Hematopoietic multipotent progenitor cell treated with erythropoietin and hydrocortisone succinate and interleukin-3 and kit ligand, for 4 days (in vitro differentiated cells): Measurements from ENCODE around the gene KIAA2012.
"Not testable (repeated sequence)": the region's sequence is repeated elsewhere in the genome, so short reads cannot be mapped to it uniquely, and the experiment has no call there.

Source experiments
- DNase-seq: peaks from one replicate; pipeline ENCODE4 v3.0.0-alpha.2; 2015

KIAA2012 gene

GRCh38 chr2:202118168-202118567, 45.1 kb downstream of the KIAA2012 start:
- no peak for DNase-seq

- no peak for DNase-seq
These were observed 47.8 kb downstream of the KIAA2012 start for GRCh38 chr2:202120828-202121227.

- peak; percentile 78 for DNase-seq
These were observed 48.6 kb downstream of the KIAA2012 start for GRCh38 chr2:202121532-202122162.

GRCh38 chr2:202122163-202122540, 49.1 kb downstream of the KIAA2012 start:
- DNase-seq = no peak

- DNase-seq = no peak
These were observed 50.1 kb downstream of the KIAA2012 start for GRCh38 chr2:202122980-202123720.

GRCh38 chr2:202124286-202124685, 51.2 kb downstream of the KIAA2012 start:
- no peak for DNase-seq

GRCh38 chr2:202127687-202128331, 54.8 kb downstream of the KIAA2012 start:
- no peak for DNase-seq

GRCh38 chr2:202129841-202130240, 56.8 kb downstream of the KIAA2012 start:
- no peak for DNase-seq

GRCh38 chr2:202133200-202133908, 60.3 kb downstream of the KIAA2012 start:
- DNase-seq = no peak

- no peak for DNase-seq
These were observed 60.8 kb downstream of the KIAA2012 start for GRCh38 chr2:202133909-202134265.

GRCh38 chr2:202135091-202135874, 62.2 kb downstream of the KIAA2012 start:
- no peak for DNase-seq

- not testable (repeated sequence) for DNase-seq
These were observed 63.0 kb downstream of the KIAA2012 start for GRCh38 chr2:202136039-202136438.

GRCh38 chr2:202136526-202136925, 63.5 kb downstream of the KIAA2012 start:
- no peak for DNase-seq

GRCh38 chr2:202140522-202141252, 67.6 kb downstream of the KIAA2012 start:
- DNase-seq = no peak

- no peak for DNase-seq
These were observed 68.4 kb downstream of the KIAA2012 start for GRCh38 chr2:202141329-202141947.

- no peak for DNase-seq
These were observed 69.5 kb downstream of the KIAA2012 start for GRCh38 chr2:202142540-202142939.

- DNase-seq = no peak
These were observed 74.7 kb downstream of the KIAA2012 start for GRCh38 chr2:202147775-202148174.

- no peak for DNase-seq
These were observed 75.6 kb downstream of the KIAA2012 start for GRCh38 chr2:202148515-202149154.

- DNase-seq = no peak
These were observed 76.2 kb downstream of the KIAA2012 start for GRCh38 chr2:202149155-202149762.

GRCh38 chr2:202149936-202150335, 76.9 kb downstream of the KIAA2012 start:
- DNase-seq = no peak
